SHP77 (cell line): ENCODE data around the gene ANP32B.
A peak's percentile ranks its signal among the peaks of the same experiment; 100 is the strongest.
"Not testable (repeated sequence)": the region's sequence is repeated elsewhere in the genome, so short reads cannot be mapped to it uniquely, and the experiment has no call there.

ENCODE experiments used
- DNase-seq, 2 experiments: peaks; one replicate each; lab custom pipeline; 2025; lab: John Stamatoyannopoulos, UW

The ANP32B gene

GRCh38 chr9:97993000-97993399 lies 9.9 kb downstream of the ANP32B start:
- no peak for DNase-seq

DNA sequence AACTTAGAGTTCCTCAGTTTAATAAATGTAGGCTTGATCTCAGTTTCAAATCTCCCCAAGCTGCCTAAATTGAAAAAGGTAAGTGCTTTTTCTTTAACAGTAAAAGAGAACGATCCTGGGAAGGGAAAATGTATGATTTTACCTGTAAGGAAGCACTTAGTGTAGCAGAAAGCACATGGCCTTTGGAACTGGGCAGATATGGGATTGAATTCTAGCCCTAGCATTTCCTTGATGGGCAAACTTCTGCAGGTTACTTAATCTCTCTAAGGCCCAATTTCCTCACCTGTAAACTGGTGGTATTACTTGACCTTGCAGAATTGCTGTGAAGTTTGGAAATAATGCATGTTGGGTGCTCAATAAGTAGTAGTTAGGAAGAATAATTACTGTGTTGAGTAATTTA lies 11.6 kb downstream of the ANP32B start:
- no peak for DNase-seq

GRCh38 chr9:97996676-97997075 lies 13.5 kb downstream of the ANP32B start:
- not testable (repeated sequence) for DNase-seq

GRCh38 chr9:97997330-97998276 lies 14.5 kb downstream of the ANP32B start:
- no peak for DNase-seq

GRCh38 chr9:98002808-98003207 lies 19.7 kb downstream of the ANP32B start:
- DNase-seq = no peak

DNA sequence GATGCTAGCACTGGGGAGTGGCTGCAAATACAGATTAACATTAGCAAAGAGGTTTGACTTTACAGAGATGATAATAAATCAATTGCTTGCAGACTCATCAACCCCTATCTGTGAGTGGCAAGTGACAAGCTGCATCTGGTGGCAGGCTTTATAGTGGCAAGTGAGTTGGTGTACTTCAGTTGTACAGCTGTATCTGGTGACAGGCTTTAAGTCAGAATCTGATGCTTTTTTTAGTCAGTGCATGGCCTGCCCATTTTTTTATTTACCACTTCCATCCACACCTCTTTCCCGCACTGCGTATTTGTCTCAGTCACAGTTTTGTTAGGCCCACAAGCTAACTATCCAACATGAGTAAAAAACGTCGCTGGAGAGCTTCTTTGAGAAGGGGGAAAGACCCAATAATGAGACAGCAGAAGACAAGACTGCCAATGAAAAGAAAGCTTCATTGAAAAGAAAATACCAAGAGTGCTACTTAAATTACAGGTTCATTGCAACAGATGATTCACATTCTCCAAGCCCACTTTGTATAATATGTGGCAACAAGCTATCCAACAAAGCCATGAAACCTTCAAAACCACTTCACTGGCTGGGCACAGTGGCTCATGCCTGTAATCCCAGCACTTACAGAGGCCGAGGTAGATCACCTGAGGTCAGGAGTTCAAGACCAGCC lies 23.1 kb downstream of the ANP32B start:
- DNase-seq = no peak

- DNase-seq = no peak
These were observed 24.2 kb downstream of the ANP32B start for GRCh38 chr9:98007251-98007928.

- no peak for DNase-seq
These were observed 25.6 kb downstream of the ANP32B start for GRCh38 chr9:98008764-98009163.

- DNase-seq = no peak
These were observed 26.3 kb downstream of the ANP32B start for GRCh38 chr9:98009437-98009836.

GRCh38 chr9:98009936-98010335 lies 26.8 kb downstream of the ANP32B start:
- no peak for DNase-seq

- DNase-seq = peak; percentile 16 to 51
These were observed 27.3 kb downstream of the ANP32B start for GRCh38 chr9:98010445-98010844.

DNA sequence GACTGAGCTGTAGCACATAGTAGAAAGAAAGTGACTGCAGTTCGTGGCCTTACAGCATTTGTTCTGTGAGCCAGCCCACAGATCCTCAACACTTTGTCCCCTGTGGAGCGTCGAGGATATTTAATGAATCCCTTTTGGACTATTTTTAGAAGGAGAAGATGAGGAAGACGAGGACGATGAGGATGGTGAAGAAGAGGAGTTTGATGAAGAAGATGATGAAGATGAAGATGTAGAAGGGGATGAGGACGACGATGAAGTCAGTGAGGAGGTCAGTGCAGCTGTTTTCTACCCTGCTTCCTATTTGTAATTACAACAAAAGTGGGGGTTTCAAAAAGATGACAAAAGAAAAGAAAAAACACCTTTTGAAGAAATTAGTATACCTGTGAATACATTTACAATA lies 28.0 kb downstream of the ANP32B start:
- no peak for DNase-seq

- DNase-seq = no peak
These were observed 33.1 kb downstream of the ANP32B start for GRCh38 chr9:98016137-98016680.

- DNase-seq = no peak
These were observed 34.2 kb downstream of the ANP32B start for GRCh38 chr9:98017306-98017705.

- no peak for DNase-seq
These were observed 35.2 kb downstream of the ANP32B start for GRCh38 chr9:98018347-98018746.

- DNase-seq = no peak
These were observed 36.0 kb downstream of the ANP32B start for GRCh38 chr9:98019098-98019497.

DNA sequence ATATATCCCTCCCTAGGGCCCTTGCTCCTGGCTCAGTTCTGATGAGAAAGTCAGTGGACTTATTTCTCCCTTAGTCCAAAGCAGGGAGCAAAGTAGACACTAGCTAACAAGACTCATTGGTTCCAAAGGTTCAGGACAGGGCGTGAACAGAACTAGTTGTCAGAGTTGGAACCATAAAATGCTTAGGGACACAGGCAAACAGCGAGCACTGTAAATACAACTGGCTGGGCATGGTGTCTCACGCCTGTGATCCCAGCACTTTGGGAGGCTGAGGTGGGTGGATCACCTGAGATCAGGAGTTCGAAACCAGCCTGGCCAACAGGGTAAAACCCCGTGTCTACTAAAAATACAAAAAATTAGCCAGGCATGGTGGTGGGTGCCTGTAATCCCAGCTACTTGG lies 36.7 kb downstream of the ANP32B start:
- DNase-seq = not testable (repeated sequence)

DNA sequence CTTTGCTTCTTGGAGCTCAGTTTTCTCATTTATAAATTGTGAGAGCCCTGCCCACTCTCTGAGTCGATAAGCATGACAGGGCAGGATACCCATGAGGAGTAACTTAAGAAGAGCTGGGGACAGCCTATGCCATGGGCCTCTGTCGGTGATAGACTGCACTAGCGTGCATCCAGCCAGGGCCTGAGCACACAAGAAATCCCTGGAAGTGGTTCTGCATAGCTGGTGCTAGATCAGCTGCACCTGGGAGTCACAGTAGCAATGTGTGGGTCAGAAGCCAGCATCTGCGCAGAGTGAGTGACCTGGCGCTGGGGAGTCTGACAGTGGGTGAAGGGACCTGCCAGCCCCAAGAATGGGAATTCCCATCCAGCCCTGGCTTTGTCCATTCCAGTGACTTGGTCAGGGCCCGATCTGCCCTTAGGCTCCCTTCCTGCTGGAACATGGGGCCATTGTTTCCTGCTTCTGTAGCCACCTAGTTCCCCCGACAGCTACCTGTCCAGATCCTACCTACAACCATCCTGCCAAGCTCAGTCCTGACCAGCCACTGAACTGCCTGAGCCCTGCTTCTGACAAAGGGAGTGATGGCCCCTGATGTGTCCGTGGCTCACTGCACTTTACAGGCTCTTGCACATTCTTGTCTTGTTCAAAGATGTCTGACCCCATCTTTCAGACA lies 37.5 kb downstream of the ANP32B start:
- DNase-seq = no peak

GRCh38 chr9:98021306-98022040 lies 38.3 kb downstream of the ANP32B start:
- no peak for DNase-seq

- no peak for DNase-seq
These were observed 39.3 kb downstream of the ANP32B start for GRCh38 chr9:98022447-98022846.

DNA sequence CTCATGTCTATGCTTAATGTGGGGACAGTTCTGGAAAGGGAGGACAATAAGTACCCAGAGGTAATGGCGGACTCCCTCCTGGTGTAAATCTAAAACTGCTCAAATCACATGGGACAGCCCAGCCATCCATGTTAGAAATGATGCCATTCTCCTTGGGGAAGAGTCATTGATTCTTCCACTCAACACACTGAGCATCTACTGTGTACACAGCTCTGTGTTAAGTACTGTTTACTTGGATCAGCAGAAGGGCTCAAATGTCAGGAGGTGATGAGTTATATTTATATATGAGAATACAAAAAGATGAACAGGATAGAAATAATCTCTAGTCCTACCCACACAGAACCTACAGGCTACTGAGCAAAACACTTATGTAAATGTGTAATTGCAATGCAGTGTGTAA lies 41.6 kb downstream of the ANP32B start:
- peak in 1 of 2 experiments; percentile 22 for DNase-seq
